Anterior cingulate cortex (tissue), 58 donors: ENCODE data around the gene CMIP.
A peak's percentile ranks its signal among the peaks of the same experiment; 100 is the strongest.

Experiments
- DNase-seq, 58 donors: peaks; one replicate each; lab custom pipeline; 2025; lab: John Stamatoyannopoulos, UW

Gene CMIP

DNA sequence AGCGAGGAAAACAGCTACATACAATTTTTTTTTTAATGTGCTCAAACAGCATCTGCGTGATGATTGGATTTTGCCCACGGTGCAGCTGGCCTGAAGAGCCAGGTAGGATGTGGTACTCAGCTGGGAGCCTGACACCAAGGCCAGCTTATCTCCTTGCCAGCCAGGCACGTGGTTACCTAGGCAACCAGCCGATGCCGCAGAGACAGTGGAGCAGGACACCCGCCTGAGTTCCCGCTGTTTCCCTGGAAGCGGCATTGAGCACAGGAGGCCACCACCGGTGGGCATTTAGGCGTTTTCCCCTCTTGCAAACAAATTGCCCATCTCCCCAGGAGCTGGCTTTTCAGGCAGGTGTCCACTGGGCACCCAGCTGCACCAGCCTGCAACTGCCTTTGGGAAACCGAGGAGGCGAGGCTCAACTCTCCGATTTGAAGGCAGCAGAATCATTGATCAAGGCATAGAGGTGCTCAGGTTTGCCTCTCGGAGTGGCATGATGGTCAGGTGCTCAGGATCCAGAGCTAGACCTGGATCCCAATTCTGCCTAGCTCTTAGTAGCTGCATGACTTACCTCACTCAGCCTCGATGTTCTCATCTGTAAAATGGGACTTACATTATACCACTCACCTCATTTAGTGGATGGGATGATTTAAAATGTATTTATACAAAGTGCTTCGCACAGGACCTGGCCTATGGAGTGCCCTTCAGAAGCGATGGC, 196.9 kb downstream of the CMIP start:
- DNase-seq, result peak in 12 of 58 donors; percentile 5 to 53 (median 18)

DNA sequence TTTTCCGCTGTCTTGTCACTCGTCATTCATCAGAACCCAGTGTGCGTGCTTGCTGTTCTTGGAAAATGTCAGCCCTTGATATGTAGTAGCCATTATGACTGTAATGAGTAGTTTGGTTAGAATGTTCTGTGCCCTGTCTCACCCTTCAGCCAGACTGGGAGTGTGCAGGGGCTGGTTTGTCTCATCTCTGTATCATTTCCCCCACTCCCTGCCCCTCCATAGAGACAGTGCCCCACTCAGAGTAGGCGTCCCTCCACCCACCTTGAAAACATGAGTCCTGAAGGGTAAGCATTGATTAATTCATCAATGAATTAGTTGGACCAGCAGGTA, 197.5 kb downstream of the CMIP start:
- no peak for DNase-seq

DNA sequence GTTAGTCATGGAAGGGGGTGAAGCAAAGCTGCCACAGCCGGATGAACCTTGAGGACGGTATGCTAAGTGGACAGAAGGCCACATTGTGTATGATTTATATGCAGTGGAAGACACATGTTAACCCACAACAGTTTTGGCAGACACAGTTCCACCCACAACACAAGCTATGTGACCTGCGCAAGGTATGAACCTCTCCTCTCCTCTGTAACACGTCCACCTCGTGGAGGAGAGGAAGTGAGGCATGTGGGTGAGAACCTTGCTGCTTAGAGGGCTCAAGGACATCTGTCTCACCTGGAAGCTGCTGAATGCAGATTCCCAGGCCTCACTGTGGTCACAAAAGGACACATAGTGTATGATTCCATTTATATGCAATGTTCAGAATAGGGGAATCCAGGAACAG, 198.3 kb downstream of the CMIP start:
- DNase-seq, result no peak

DNA sequence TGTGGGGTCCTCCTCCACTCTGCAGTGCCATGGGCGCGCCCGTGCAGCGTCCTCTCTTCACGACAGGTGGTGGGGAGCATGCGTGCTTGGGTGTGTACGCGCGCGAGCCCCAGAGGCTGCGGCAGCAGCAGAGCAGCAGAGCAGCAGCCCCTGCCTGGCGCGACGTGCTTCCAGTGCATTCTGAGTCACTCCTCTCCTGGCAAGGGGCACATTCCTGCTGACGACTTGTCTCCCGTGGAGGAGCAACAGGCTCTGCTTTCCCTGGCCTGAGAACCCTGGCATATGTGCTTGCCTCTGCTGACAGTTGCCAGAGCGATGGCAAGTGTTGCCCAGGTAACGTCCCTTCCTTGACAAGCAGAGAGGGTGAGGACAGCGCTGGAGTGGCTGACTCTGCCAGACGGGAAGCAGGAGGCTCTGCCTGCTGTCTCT, 200.7 kb downstream of the CMIP start:
- DNase-seq, result peak in 50 of 58 donors; percentile 7 to 85 (median 50)

DNA sequence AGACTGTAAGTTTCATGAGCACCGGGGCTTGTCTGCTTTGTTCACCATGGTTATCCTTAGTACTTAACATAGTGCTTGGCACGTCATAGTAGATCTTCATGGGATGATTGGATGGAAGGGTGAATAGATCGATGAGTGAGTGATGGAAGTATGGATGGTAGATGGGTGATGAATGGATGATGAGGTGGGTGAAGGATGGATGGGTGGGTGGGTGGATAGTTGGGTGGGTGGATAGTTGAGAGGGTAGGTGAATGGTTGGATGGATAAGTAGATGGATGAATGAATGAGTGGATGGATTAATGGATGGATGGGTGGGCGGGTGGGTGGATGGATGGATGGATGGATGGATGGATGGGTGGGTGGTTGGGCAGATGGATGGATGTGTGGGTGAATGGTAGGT, 201.3 kb downstream of the CMIP start:
- DNase-seq, result no peak

DNA sequence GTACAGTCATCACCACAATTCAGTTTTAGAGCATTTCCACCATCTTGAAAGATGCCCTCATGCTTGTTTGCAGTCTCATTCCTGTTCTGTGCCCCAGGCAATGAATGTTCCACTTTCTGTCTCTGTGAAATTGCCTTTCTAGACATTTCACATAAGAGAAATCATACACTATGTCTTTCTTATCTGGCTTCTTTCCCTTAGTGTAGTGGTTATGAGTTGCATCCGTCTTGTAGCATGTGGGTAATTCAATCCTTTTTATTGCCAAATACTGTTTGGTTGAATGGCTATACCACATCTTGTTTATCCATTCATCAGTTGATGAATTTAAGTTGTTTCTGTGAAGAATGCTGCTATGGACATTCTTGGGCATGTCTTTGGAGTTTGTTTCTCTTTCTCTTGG, 202.0 kb downstream of the CMIP start:
- no peak for DNase-seq

DNA sequence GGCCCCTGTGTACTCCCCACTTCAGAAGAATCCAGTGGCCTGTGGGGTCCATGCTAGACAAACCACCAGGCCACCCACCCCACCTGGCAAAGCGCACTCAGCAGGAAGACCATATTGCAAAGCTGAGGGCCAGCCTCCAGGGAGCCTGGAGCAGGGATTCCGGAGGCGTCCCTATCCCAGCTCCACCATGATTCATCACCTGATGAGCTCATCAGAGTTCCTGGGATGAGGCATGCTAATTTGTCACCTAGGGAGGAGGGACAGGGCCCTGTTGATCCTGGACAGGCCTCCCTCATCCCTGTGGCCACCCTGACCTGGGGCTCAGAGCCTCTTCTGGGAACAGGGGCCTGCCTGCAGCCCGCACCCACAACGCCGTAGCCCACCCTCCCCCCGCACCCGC, 202.9 kb downstream of the CMIP start:
- DNase-seq, result peak in 3 of 58 donors; percentile 14 to 25 (median 19)

DNA sequence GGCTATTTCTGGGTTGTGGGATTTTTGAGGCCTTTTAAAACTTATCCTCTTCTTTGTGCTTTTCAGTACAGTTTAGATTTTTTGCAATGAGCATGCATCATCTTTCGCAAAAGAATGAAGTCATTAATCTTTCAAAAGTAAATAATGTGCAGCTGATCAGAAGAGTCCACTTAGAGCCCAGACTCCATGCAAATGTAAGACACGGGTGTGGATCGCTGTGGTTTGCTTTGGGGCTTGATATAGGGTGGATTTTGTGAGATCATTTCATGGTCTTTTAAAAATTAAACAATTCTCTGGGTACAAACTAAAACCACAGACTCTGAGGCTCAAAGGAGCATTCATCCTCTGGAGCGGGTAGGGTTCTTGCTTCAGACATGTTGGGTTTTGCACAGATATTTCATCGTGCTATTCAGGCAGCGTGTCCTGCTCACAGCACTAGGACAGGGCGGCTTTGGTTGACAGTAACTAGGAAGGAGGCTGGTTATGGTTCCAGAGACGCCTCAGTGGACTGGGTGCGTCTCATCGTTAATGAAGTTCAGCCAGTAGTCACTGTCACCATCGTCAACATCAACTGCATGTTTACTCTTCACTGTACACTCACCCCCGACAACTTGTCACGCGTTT, 205.1 kb downstream of the CMIP start:
- no peak for DNase-seq

DNA sequence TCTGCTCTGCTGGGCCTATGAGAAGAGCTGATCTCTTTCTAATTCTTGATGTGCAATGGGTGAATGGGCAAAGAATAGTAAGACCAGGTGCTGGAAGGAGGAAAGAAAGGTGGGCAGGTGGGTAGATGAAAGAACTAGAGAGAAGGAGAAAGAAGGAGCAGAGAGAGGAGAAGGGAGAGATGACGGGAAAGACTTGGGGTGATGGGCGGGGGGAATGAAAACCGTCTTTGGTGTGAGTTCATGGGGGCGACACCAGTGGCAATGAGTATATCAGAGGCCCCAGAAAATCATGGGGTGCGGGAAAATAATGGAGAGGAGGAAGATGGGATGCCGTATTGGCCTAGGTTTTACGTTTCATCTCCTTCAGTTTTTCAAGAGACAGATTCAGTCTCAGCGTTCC, 205.7 kb downstream of the CMIP start:
- no peak for DNase-seq

DNA sequence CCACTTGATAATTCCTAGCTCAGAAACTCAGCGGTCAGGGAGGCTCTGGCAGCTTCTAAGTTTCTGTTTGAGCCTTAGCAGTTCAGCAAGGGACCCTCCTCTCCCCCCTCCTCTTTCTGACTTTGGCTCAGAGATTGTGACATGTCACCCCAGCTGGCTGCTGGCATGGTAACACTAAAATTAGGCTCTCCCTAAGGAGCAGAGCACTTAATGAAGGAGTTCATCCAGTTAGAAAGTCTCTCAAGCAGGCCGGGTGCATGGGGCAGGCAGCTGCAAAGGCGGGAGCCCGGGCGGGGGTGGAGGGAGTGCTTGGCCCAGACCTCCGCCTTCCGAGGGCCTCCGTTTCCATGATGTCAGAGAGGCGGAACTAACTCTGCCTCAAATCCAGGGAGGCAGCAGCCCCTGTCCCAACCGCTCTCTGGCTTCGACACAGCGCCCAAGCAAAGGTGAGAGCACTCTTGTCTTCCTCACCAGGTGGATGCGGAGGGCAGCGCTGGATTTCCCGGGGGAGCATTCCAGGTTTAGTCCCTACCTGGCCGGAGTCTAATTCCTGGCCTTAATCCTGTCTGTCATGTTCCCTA, 206.5 kb downstream of the CMIP start:
- DNase-seq, result peak in 1 of 58 donors; percentile 9

DNA sequence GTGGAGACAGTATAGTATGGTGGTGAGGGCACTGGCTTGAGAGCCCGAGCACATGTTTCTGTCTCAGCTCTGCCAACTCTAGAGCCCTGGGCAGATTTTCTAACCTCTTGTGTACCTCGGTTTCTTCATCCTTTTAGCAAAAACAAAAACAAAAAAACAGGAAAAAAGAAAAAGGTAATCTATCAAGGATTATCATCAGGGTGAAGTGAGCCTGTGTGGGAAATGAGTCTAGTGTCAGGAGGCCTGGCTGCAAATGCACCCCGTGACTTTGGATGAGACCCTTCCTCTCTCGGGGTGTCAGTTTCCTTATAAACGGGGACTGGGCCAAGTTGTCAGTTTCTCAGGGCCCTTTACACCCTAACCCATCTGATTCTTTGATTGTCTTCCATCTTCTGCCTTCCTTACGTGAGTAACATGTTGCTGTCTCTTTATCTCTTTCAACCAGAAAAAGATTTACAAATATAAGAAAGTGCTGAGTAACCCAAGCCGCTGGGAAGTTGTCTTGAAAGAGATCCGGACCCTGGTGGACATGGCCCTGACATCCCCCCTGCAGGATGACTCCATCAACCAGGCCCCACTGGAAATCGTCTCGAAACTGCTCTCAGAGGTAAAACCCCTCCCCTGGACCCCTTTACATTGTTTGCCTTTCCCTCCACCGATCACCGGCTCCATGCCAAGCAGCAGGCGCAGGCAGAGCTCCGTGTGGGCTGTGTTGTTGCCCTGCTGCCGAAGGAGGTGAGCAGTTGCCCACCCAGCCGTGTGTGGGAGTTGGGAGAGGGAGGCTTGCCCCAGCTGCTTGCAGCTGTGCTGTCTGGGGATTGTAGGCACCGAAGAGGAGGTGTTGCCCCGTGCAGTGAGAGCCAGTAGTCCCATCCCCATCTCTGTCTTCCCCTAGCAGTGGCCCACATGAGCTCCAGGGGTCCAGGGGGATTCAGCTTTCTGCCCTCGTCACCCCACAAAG, 207.4 kb downstream of the CMIP start:
- DNase-seq, result no peak

DNA sequence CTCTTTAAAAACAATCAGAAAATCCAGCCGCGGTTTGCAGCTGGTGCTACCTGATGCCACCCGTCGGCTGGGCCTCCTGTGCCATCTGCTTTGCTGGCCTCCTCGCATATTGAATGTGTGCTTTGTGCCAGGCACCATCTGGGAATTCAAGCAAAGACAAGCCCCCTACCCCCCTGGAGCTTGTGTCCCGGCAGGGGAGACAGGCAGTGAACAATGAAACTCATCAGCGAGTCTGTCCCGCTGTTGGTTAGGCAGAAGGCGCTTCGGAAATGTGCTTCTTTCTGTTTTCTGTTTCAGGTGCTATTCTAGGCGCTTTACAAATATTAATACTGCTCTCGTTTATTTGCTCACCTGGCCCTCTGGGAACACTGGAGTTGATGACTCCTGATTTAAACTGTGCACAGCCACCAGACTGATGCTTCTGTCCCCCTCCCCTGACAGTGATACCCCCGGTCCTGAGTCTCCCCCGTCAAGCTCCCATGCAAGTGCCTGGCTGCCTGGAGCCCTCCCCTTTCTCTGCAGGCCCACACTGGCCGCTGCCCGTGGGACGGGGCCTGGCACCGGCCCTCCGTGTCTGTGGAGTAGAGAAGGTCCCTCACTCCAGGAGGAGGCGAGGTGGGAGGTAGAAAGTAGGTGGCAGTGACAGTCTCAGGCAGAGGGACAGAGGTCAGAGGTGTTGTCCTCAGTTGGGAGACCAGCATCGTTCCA, 208.3 kb downstream of the CMIP start:
- no peak for DNase-seq

DNA sequence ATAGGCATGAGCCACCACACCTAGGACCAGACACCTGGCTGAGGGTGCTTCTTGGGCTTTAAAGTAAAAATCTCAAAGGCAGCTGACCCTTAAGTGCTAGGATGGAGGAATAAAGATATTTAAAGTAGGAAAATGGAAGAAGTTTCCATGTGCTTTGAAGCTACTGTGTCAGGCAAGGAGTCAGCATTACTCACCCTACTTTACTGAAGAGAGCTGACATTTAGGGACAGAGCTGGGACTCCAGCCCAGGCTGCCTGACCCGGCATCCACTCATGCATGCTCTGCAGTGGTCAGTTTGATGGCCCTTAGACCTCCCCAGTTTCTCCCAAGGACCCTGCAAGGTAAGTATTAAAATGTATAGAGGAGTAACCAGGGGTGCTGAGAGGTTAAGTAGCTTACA, 209.7 kb downstream of the CMIP start:
- no peak for DNase-seq

DNA sequence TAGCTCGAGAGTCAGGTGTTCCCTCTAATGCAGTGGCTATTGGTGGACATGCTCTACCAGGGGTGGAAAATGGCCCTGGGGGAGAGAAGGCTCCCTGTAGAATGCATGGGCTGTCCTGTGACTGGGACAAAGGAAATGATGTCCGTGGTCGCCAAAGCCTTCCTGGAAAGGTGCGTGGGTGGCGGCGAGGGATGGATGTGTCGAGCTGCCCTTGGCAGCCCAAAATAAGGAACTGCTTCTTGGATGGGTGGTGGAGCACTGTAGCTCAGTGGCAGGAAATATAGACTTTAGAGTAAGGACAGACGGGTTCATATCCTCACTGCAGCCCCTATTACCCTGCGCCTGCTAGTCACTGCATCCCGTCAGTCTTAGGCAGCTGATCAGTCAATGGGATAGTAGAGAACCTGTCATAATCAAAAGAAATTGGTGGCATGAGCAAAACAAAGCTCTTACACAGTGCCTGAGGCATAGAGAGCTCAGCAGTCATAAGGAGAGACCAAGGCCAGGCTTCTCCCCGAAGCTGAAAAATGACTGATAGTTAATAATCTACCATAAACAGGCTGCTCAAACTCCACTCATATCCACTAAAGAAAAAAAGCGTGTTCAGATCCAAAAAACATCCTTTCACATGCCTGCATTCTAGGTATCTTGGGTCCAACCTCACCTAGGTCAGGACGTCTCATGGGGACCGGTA, 211.0 kb downstream of the CMIP start:
- DNase-seq, result no peak

DNA sequence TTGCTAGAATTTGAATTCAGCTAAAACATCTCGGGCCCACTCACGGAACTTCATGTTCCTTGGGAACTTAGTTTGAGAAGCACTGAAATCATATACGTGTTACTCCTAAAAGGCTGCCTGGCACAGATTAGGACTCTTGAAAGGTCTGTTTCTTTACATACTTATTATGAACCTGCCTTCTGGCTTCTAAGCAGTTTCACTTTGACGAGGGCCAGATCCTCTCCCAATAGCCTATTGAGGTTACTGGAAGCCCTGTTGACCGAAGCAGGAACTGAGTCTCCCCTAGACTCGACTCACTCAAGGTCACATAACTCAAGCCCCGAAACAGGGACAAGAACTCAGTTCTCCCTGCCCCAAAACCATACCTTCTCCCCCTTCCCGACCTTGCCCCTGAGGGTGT, 212.6 kb downstream of the CMIP start:
- no peak for DNase-seq

DNA sequence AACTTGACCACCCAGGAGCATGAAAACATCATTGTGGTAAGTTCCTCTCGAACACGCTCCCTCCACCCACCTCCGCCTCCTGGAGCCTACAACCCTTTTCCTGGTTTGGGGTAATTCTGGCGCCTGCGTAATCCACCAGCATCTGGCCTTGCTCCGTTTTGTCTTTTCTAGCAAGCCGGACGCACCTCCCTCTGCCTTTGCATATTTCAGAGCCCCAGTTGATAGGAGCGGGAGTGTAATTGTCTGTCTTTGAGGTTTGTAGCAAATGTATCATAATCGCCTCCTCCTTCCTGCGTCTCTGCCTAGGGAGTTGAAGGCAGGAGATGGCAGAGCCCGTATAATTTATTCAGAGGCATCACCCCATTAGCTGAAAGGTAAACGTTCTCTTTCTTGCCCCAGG, 213.2 kb downstream of the CMIP start:
- peak in 16 of 58 donors; percentile 13 to 68 (median 26) for DNase-seq

DNA sequence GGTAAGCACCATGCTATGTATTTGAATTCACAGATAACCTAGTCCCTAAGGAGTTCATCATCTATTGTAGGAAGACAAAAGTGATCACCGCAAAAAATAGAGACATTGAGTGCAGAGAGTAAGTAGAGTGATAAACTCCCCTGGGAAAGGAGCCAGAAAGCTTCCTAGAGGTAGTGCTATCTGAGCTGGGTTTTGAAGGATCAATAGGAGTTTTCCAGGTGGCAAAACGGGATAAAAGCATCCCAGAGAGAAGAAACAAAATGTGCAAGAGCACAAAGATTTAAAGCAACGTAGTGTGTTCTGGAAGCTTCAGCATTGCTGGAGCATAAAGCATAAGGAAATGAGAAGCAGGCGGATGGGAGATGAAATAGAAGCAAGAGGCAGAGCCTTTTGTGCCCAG, 213.8 kb downstream of the CMIP start:
- DNase-seq, result no peak

DNA sequence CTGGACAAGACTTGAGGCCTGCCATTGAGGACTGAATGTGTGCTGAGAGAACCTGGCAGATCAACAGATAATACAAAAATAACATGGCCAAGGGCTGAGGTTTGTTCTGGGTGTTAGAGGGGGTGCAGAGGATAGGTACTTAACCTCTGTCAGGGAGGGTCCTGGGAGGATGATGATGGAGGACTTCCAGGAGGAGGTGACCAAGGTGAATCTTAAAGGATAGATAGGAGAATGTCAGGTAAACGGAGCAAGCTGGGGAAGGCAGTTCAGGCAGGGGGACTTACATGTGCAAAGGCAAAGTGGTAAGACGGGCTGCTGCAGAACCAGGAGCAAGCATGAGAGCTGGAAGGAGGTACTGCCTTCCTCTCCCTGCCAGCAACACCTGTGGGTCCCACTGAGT, 214.6 kb downstream of the CMIP start:
- no peak for DNase-seq

DNA sequence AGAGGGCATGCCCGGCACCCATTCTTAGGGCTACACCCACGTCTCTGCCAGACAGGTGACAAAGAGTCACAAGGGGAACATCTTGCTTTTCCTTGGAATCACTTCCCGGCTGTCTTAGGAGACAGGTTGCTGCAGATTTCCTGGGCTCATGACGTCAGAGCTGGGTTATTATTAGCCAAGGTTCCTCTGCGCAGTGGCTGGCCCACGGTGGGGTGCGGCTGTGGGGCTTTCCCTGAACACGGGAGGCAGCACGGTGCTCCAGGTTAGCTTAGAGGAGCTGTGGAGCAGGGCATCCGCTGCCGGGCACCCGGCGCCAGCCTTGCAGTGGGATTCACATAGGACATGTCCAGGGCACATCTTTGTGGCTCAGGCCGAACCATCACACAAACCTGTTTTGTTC, 216.5 kb downstream of the CMIP start:
- peak in 12 of 58 donors; percentile 9 to 64 (median 28) for DNase-seq

DNA sequence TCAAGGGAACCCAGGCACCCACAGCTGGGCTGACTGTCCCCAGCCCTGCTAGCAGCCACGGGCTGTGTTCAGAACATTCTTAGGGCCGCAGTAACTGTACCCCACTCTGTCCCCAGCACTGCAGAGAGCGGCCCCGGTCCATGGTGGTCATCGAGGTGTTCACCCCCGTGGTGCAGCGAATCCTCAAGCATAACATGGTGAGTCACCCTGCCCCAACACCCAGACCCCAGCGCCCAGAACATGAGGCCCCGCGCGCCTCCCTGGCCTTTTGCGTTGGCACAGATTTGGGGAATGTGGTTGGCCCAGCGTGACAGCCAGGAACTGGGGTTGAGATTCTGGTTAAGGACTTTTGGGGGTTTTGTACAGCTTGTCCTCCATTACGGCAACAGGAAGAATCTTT, 219.5 kb downstream of the CMIP start:
- no peak for DNase-seq
